ENCODE data around the gene HES3.

Gene HES3

GRCh38 chr1:6246497-6247467 is 2.8 kb downstream of the HES3 start:
- peak; percentile 62 for DNase-seq

- no peak for DNase-seq
Observed at GRCh38 chr1:6247651-6248050, 3.7 kb downstream of the HES3 start.

DNA sequence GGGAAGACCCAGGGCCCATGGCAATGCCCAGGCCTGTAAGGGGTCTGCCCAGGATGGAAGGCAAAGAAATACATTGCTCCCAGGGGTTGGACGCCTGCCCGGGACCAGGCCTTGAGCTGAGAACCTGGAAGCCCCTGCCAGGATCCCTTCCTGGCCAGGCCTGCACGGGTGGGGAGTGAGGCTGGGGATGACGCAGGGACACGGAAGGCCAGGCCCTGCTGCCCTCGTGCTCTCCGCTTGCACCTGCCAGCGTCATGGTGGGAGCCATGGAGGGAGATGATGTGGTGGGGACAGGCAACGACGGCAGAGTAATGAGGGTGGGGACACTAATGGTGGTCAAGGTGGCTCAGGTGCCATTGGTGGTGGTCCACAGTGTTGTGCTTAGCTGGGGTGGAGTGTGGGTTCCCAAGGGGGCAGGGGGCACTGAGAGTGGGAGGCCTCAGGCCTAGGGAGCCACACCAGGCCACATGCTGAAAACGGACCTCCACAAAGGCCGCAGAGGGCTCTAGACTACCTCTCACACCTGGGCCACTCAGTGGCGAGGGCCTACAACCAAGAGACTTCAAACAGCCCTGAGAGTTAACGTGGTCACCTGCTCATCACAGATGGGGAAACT is 4.3 kb downstream of the HES3 start:
- DNase-seq: no peak

DNA sequence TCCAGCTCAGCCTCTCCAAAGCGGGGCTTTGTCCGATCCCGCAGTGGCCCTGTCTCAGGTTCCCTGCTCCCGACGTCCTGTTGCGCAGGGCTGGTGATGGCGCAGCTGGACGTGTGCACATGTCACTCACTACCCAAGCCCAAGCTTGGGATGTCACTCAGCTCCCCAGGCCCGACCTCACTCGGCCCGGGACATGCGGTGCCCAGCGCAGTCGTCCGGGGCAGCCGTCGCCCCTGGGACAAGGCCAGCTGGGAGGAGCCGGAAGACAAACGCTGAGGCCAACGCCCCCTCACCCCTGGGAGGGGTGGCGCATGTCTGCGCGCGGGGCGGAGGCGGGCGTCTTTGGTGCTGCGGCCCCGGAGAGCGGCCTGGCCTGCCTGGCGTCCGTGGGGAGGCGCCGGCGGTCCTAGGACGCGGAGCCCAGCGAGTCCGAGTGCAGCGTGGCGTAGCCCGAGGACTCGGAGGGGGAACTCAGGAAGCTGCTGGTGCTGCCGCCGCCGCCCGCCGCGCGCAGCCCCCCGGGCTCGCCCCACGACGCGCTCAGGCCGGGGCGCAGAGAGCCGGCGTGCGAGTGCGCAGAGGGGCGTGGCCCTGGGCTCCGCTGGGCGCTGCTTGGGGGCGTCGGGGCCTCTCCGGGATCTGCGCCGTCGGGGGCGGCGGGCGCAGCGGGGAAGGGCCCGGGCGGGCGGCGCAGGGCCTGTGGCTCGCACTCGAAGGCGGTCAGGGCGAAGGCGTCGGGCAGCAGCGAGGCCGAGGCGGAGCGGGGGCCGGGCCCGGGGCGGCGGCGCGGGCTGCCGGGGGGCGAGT is 5.2 kb downstream of the HES3 start:
- DNase-seq: no peak

- DNase-seq: no peak
Observed at GRCh38 chr1:6249739-6250689, 6.0 kb downstream of the HES3 start.

- DNase-seq: no peak
Observed at GRCh38 chr1:6251233-6251632, 7.3 kb downstream of the HES3 start.

- DNase-seq: no peak
Observed at GRCh38 chr1:6251681-6252373, 7.8 kb downstream of the HES3 start.

GRCh38 chr1:6252374-6252710 is 8.4 kb downstream of the HES3 start:
- DNase-seq: no peak

DNA sequence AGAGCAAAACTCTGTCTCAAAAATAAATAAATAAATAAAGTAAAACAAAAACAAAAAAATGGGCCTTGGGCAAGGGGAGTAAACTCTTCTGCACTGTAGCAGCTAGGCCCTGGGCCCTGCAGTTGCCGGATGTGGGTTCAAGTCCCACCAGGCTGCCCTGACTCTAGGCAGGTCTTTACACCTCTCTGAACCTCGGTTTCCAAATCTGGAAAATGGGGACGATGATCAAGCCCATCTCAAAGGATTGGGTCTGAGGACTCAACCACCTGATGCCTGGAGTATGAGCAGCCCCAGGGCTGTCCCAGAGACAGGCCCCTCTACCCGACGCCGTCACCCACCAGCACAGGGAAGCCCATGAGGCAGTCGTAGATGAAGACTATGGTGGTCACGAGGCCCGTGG is 9.4 kb downstream of the HES3 start:
- DNase-seq: no peak

DNA sequence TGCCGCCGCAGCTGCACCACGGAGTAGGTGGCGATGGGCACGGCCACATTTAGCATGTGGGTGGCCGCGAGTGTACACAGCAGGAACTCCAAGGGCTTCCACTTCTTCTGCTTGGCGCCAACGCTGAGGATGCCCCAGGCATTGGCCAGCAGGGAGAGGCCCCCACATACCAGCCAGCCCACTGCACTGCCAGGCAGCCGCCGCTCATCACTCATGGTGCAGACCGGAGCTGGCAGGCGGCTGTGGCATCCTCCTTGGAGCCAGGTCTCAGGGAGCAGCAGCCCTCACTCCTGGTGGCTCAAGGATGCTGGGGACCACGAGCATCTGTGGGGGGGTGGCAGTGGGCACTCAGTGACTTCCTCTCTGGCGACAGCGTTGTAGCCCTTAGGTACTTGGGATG is 10.7 kb downstream of the HES3 start:
- DNase-seq: no peak

- no peak for DNase-seq
Observed at GRCh38 chr1:6256645-6257044, 12.7 kb downstream of the HES3 start.

DNA sequence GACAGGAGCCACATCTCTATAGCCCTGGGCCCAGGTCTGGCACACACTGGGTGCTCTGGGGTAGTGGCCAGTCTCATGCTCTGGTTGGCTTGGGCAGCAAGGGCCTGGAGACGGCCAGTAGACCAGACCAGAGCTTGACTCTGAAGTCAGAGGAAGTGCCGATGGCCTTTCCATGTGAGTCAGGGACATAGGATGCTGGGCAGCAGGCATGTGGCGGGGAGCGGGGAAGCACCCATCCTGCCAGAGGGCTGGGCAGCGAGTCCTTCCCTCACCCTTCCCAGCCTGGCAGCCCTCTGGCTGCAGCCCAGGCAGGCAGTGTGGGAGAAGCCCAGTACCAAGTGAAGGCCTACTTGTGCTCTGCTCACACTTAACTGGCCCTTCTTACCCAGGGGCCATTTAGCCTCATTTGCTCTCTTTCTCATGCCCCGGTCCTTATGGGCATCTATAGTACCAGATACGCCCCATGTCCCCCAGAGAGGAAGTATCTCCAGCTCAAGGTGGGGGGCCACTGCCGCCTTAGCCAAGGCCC is 13.6 kb downstream of the HES3 start:
- no peak for DNase-seq

- no peak for DNase-seq
Observed at GRCh38 chr1:6258675-6259074, 14.7 kb downstream of the HES3 start.

DNA sequence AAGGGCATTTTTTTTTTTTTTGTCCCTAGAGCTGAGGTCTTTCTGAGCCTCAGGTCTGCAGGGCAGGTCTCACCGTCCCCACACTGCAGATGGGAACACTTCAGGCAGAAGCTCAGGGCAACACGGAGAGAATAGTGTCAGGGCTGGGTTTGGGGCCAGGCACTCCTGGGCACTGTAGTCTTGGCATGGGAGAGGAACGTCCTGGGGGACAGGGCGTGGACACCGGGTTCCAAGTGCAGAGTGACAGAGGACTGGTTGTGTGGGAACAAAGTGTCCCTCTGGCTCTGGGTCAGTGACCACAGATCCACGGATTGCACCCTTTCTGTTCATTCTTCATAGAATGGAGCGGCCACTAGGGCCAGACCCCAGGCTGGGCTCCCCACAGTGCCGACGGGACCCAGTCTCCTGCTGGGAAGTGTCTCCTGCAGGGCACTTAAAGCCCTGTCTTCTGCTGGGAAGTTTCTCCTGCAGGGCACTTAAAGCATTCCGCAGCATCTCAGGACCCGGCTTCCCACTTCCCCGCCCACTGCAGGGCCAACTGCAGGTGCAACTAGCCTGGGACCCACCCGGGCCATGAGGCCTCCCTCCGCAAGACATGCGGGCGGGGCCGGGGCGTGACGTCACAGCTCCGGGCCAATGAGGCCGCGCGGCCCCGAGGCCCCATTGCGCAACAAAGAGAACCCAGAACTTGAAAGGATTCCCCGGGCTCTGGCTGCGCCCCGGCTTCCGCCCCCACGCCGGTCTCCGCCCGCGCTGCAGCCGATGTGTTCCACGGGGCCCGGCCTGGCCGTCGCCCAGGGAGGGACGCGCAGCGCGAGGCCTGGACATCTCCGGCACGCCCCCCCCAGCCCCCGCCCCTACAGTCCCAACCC is 15.7 kb downstream of the HES3 start:
- DNase-seq: peak; percentile 44

GRCh38 chr1:6260433-6260934 is 16.5 kb downstream of the HES3 start:
- no peak for DNase-seq

GRCh38 chr1:6260961-6261614 is 17.1 kb downstream of the HES3 start, which contains the start of gene GPR153:
Gene GPR153 (minus strand): TSS chr1:6261098. CDS start chr1:6254905, 6,193 bp downstream.
- DNase-seq: no peak

GRCh38 chr1:6261615-6261995 is 17.6 kb downstream of the HES3 start:
- DNase-seq: no peak

DNA sequence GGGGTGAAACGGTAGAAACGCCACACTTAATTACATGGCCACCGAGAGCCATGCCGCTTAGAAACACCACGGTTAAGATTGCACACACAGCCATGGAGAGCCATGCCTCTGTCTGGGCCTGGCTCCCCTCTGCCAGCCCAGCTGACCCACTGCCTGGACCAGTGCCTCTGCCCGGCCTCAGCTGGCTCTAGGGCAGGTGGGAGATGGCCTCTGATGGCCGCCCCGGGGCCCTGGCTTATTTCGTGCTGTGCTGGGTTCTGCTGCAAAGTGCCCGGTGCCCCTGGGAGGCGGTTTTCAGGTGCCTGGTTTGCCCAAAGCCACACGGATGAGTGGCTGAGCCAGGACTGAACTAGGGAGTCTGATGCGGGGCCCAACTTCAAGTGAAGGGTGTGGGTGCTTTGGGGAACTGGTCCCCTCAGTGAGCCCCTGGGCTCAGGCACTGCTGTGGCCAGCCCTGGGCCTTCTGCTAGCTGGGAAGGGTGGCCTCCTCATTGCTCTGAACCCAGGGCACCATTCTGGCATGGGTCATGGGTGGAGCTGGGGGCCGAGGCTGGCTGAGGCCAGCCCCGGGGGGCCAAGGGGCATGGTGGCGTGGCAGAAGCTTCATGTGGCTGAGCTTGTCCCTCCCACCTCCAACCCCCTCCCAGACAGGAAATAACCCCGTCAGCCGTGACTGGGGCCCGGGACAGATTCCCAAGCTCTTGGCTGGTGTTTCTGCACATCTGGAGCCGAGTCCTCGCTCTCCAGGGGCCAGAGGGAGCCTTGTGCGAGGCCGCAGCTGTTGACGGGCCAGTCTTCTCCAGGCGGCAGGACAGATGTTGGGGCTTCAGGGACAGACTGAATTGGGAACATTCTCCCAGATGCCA is 18.8 kb downstream of the HES3 start:
- no peak for DNase-seq

- DNase-seq: no peak
Observed at GRCh38 chr1:6263716-6264115, 19.7 kb downstream of the HES3 start.

All from midbrain (tissue), 1 donor.